ENCODE measurements around the gene FBF1. TPM values are rescaled to one million over a fixed set of nuclear protein-coding genes. Genes with fewer than 3 reads are reported as not detected.

Gene FBF1
- total and polyA plus RNA-seq, 12 donors: 3.1 to 87.6 (median 17.4) TPM

- H3K4me3 ChIP-seq: no peak overlapping the region
- intact Hi-C loops (cut with DNase I): no loop called here
- H3K36me3 ChIP-seq (replicated peaks in 1 of 2): no peaks in the 10 kb centered on the region
- no peaks in the 10 kb centered on the region for H3K27me3 ChIP-seq
- no peak for TF ChIP-seq CTCF (IDR thresholded peaks at IDR 0.05)
- TF ChIP-seq POLR2A (IDR thresholded peaks at IDR 0.05): no peak
- H3K9me3 ChIP-seq (replicated peaks in 1 of 3): no peaks in the 10 kb centered on the region
- no peaks in the 10 kb centered on the region for H3K4me1 ChIP-seq (replicated peaks in 1 of 2)
- DNase-seq: no peak
- H3K27ac ChIP-seq: no peak overlapping the region
- 89 to 94% (median 91%) methylated on average over 5 of the region's 5 CpGs for WGBS, 4 donors
Observed at GRCh38 chr17:75932852-75933251, 8.0 kb downstream of the FBF1 start.

GRCh38 chr17:75931062-75931461 lies 9.8 kb downstream of the FBF1 start:
- TF ChIP-seq CTCF (IDR thresholded peaks at IDR 0.05): no peak
- no peak for TF ChIP-seq POLR2A (IDR thresholded peaks at IDR 0.05)
- Histone ChIP-seq H3K4me3 (no peak overlapping the region), H3K27me3 (no peaks in the 10 kb centered on the region), H3K9me3 (replicated peaks in 1 of 3) (no peaks in the 10 kb centered on the region), H3K36me3 (replicated peaks in 1 of 2) (no peaks in the 10 kb centered on the region), H3K4me1 (replicated peaks in 1 of 2) (no peaks in the 10 kb centered on the region), H3K27ac (no peak overlapping the region)
- no peak for DNase-seq
- intact Hi-C loops (cut with DNase I): no loop called here
- WGBS, 4 donors: 85 to 94% (median 90%) methylated on average over 4 of the region's 4 CpGs

- DNase-seq: peak in 1 of 7 donors; percentile 19
- intact Hi-C loops (cut with DNase I): no loop called here
- no peak overlapping the region for H3K4me3 ChIP-seq
- no peaks in the 10 kb centered on the region for H3K9me3 ChIP-seq (replicated peaks in 1 of 3)
- no peak for TF ChIP-seq POLR2A (IDR thresholded peaks at IDR 0.05)
- TF ChIP-seq CTCF (IDR thresholded peaks at IDR 0.05): peak in 3 of 6 experiments; percentile 13 to 16 (median 14)
- no peaks in the 10 kb centered on the region for H3K4me1 ChIP-seq (replicated peaks in 1 of 2)
- WGBS, 4 donors: 72 to 78% (median 76%) methylated on average over 5 to 6 of the region's 6 CpGs
- no peak overlapping the region for H3K27ac ChIP-seq
- H3K36me3 ChIP-seq (replicated peaks in 1 of 2): no peaks in the 10 kb centered on the region
- no peaks in the 10 kb centered on the region for H3K27me3 ChIP-seq
Observed at GRCh38 chr17:75927286-75927922, 13.4 kb downstream of the FBF1 start.

GRCh38 chr17:75926456-75926855 lies 14.4 kb downstream of the FBF1 start:
- no peak for DNase-seq
- no peak overlapping the region for H3K4me3 ChIP-seq
- H3K27me3 ChIP-seq: no peaks in the 10 kb centered on the region
- WGBS, 4 donors: 92 to 97% (median 96%) methylated on average over 4 of the region's 4 CpGs
- no peak overlapping the region for H3K27ac ChIP-seq
- no peaks in the 10 kb centered on the region for H3K36me3 ChIP-seq (replicated peaks in 1 of 2)
- TF ChIP-seq POLR2A (IDR thresholded peaks at IDR 0.05) (no peak), CTCF (IDR thresholded peaks at IDR 0.05) (no peak)
- intact Hi-C loops (cut with DNase I): no loop called here
- H3K4me1 ChIP-seq (replicated peaks in 1 of 2): no peaks in the 10 kb centered on the region
- no peaks in the 10 kb centered on the region for H3K9me3 ChIP-seq (replicated peaks in 1 of 3)

Measured in adrenal gland (tissue), 12 donors.